Adrenal gland (tissue), 5 donors: ENCODE measurements around the gene MCOLN2.

Experiments used
- POLR2A ChIP-seq, 2 donors: fragments of 450-650 bp; IDR thresholded peaks; one replicate each; pipeline ENCODE4 v1.6.1; 2017; ENCODE audit warnings: antibody characterized with exemption in 2 of 2, mild to moderate bottlenecking in 2 of 2, moderate library complexity in 1 of 2
- TF ChIP-seq, protein P1 (sequence below), 6 experiments: fragments of 450-650 bp in 4 of 6; fragments of 200-600 bp in 2 of 6; sonication (generic) in 1 of 6; IDR thresholded peaks; 1 replicate in 5 of 6; 2 replicates in 1 of 6; pipeline versions ENCODE4 v1.5.1 to v1.8.0; 2016 to 2021; ENCODE audit warnings: antibody characterized with exemption in 6 of 6, mild to moderate bottlenecking in 2 of 6, moderate library complexity in 1 of 6
- donor health status: DM: no; HTN: no; CAD: no.

GRCh38 chr1:84961316-84961715 is 35.6 kb downstream of the MCOLN2 start:
- no peak for TF ChIP-seq POLR2A (IDR thresholded peaks at IDR 0.05)
- TF ChIP-seq, protein P1, sequence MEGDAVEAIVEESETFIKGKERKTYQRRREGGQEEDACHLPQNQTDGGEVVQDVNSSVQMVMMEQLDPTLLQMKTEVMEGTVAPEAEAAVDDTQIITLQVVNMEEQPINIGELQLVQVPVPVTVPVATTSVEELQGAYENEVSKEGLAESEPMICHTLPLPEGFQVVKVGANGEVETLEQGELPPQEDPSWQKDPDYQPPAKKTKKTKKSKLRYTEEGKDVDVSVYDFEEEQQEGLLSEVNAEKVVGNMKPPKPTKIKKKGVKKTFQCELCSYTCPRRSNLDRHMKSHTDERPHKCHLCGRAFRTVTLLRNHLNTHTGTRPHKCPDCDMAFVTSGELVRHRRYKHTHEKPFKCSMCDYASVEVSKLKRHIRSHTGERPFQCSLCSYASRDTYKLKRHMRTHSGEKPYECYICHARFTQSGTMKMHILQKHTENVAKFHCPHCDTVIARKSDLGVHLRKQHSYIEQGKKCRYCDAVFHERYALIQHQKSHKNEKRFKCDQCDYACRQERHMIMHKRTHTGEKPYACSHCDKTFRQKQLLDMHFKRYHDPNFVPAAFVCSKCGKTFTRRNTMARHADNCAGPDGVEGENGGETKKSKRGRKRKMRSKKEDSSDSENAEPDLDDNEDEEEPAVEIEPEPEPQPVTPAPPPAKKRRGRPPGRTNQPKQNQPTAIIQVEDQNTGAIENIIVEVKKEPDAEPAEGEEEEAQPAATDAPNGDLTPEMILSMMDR (IDR thresholded peaks at IDR 0.05) = no peak
